Measurements from ENCODE around the gene KIAA2012.

KIAA2012 gene

GRCh38 chr2:202090530-202090929, 17.5 kb downstream of the KIAA2012 start:
- no peak for ATAC-seq

- no peak for ATAC-seq
Observed at GRCh38 chr2:202091476-202091875, 18.4 kb downstream of the KIAA2012 start.

- no peak for ATAC-seq
Observed at GRCh38 chr2:202094426-202094986, 21.5 kb downstream of the KIAA2012 start.

GRCh38 chr2:202095235-202095634, 22.2 kb downstream of the KIAA2012 start:
- ATAC-seq: no peak

- ATAC-seq: no peak
Observed at GRCh38 chr2:202096736-202097135, 23.7 kb downstream of the KIAA2012 start.

- ATAC-seq: no peak
Observed at GRCh38 chr2:202098291-202098690, 25.2 kb downstream of the KIAA2012 start.

GRCh38 chr2:202099515-202099914, 26.5 kb downstream of the KIAA2012 start:
- no peak for ATAC-seq

GRCh38 chr2:202100176-202100575, 27.1 kb downstream of the KIAA2012 start:
- ATAC-seq: no peak

GRCh38 chr2:202101026-202101579, 28.0 kb downstream of the KIAA2012 start:
- ATAC-seq: no peak

GRCh38 chr2:202102425-202103000, 29.5 kb downstream of the KIAA2012 start:
- ATAC-seq: no peak

- no peak for ATAC-seq
Observed at GRCh38 chr2:202104286-202104870, 31.3 kb downstream of the KIAA2012 start.

- ATAC-seq: no peak
Observed at GRCh38 chr2:202105025-202105424, 32.0 kb downstream of the KIAA2012 start.

GRCh38 chr2:202108345-202108744, 35.3 kb downstream of the KIAA2012 start:
- ATAC-seq: no peak

GRCh38 chr2:202109139-202109736, 36.2 kb downstream of the KIAA2012 start:
- no peak for ATAC-seq

GRCh38 chr2:202109737-202110184, 36.7 kb downstream of the KIAA2012 start:
- ATAC-seq: no peak

GRCh38 chr2:202110491-202110890, 37.4 kb downstream of the KIAA2012 start:
- no peak for ATAC-seq

- no peak for ATAC-seq
Observed at GRCh38 chr2:202112041-202112440, 39.0 kb downstream of the KIAA2012 start.

- ATAC-seq: no peak
Observed at GRCh38 chr2:202113571-202114142, 40.6 kb downstream of the KIAA2012 start.

GRCh38 chr2:202114291-202114690, 41.2 kb downstream of the KIAA2012 start:
- no peak for ATAC-seq

- no peak for ATAC-seq
Observed at GRCh38 chr2:202114795-202115194, 41.7 kb downstream of the KIAA2012 start.

- no peak for ATAC-seq
Observed at GRCh38 chr2:202115479-202115971, 42.5 kb downstream of the KIAA2012 start.

- ATAC-seq: no peak
Observed at GRCh38 chr2:202116691-202117090, 43.6 kb downstream of the KIAA2012 start.

- ATAC-seq: no peak
Observed at GRCh38 chr2:202118168-202118567, 45.1 kb downstream of the KIAA2012 start.
